Lung microvascular endothelial cell (primary cell): ENCODE results near the gene RBM28. TPM values are rescaled to one million over a fixed set of nuclear protein-coding genes. Genes with fewer than 3 reads are reported as not detected.

Experiments used
- DNase-seq, 2 donors: peaks; one replicate each; pipeline versions ENCODE4 v3.0.0 to v3.0.0-alpha.2; 2010; ENCODE audit warnings: low read depth in 2 of 2
- total RNA-seq: library from RNA; depleted of rRNA; stranded (reverse); fragments of >200 nt; gene quantifications from 2 replicates; pipeline ENCODE4 v1.2.1, GENCODE V29; 2014

The RBM28 gene
- total RNA-seq, 1 donor from 2014 or later, result 4.6 TPM

GRCh38 chr7:128374041-128374440, 30.3 kb upstream of the RBM28 start:
- DNase-seq, result no peak

GRCh38 chr7:128373606-128374005, 29.9 kb upstream of the RBM28 start:
- no peak for DNase-seq

GRCh38 chr7:128370491-128370890, 26.8 kb upstream of the RBM28 start:
- no peak for DNase-seq

- no peak for DNase-seq
Observed at GRCh38 chr7:128366986-128367385, 23.3 kb upstream of the RBM28 start.

- DNase-seq, result no peak
Observed at GRCh38 chr7:128366300-128366699, 22.6 kb upstream of the RBM28 start.

GRCh38 chr7:128365432-128365831, 21.7 kb upstream of the RBM28 start:
- DNase-seq, result no peak

- no peak for DNase-seq
Observed at GRCh38 chr7:128364166-128364870, 20.6 kb upstream of the RBM28 start.

- no peak for DNase-seq
Observed at GRCh38 chr7:128363261-128363721, 19.6 kb upstream of the RBM28 start.

- DNase-seq, result no peak
Observed at GRCh38 chr7:128362670-128363069, 19.0 kb upstream of the RBM28 start.

GRCh38 chr7:128361411-128362379, 18.0 kb upstream of the RBM28 start, which contains the start of gene PRRT4:
PRRT4 (minus strand) TSS chr7:128361690.
- DNase-seq, result peak in 1 of 2 donors; percentile 40

GRCh38 chr7:128360359-128360678, 16.6 kb upstream of the RBM28 start:
- no peak for DNase-seq

GRCh38 chr7:128359939-128360338, 16.2 kb upstream of the RBM28 start:
- DNase-seq, result no peak

- no peak for DNase-seq
Observed at GRCh38 chr7:128359336-128359735, 15.6 kb upstream of the RBM28 start.

GRCh38 chr7:128358233-128358632, 14.5 kb upstream of the RBM28 start:
- no peak for DNase-seq

- DNase-seq, result no peak
Observed at GRCh38 chr7:128357217-128357613, 13.5 kb upstream of the RBM28 start.

GRCh38 chr7:128356546-128357216, 13.0 kb upstream of the RBM28 start:
- no peak for DNase-seq

- DNase-seq, result no peak
Observed at GRCh38 chr7:128353610-128354009, 9.9 kb upstream of the RBM28 start.

GRCh38 chr7:128353189-128353588, 9.5 kb upstream of the RBM28 start:
- DNase-seq, result no peak

- no peak for DNase-seq
Observed at GRCh38 chr7:128352636-128353035, 8.9 kb upstream of the RBM28 start.

- peak; percentile 57 to 82 for DNase-seq
Observed at GRCh38 chr7:128352153-128352537, 8.4 kb upstream of the RBM28 start.

GRCh38 chr7:128351296-128352152, 7.8 kb upstream of the RBM28 start:
- DNase-seq, result peak in 1 of 2 donors; percentile 18
